ENCODE results near the gene COQ3. TPM values are rescaled to one million over a fixed set of nuclear protein-coding genes. Genes with fewer than 3 reads are reported as not detected.

COQ3 gene
- total RNA-seq, 1 experiment from 2014 or later: 10.9 TPM

GRCh38 chr6:99350573-99350972 lies 43.4 kb downstream of the COQ3 start:
- no peaks in the 10 kb centered on the region for H3K36me3 Mint-ChIP-seq (ENCODE audit: insufficient read depth in 1 of 3, low read depth in 3 of 3)
- H3K14ac ChIP-seq (ENCODE audit: insufficient read depth, low read length): no peak overlapping the region
- no peak overlapping the region for H3K9ac ChIP-seq (ENCODE audit: extremely low read depth, insufficient read length, low read length)
- H3K79me2 ChIP-seq (ENCODE audit: insufficient read depth, low read length): no peaks in the 10 kb centered on the region
- no peak overlapping the region for H3K4ac ChIP-seq (ENCODE audit: low read depth, low read length)
- H2BK12ac ChIP-seq (ENCODE audit: insufficient read length, low read depth, low read length): no peak overlapping the region
- TF ChIP-seq CTCF (conservative IDR thresholded peaks at IDR 0.05): no peak
- H3K27me3 Mint-ChIP-seq (ENCODE audit: low read depth): peaks cover 13% of the 10 kb centered on the region
- H3K4me1 ChIP-seq (ENCODE audit: insufficient read depth, low read length): no peaks in the 10 kb centered on the region
- no peaks in the 10 kb centered on the region for H4K20me1 ChIP-seq (ENCODE audit: control insufficient read depth, insufficient read depth, insufficient read length)
- H2BK20ac ChIP-seq (ENCODE audit: low read depth, low read length, poor library complexity, severe bottlenecking): no peak overlapping the region
- H3K9me3 Mint-ChIP-seq: no peaks in the 10 kb centered on the region
- H2AK5ac ChIP-seq (ENCODE audit: insufficient read length, low read length): no peak overlapping the region
- no CpG with 5 or more reads among the region's 10 CpGs for WGBS (ENCODE audit: extremely low coverage, insufficient read length, low lambda C conversion rate)
- no peaks in the 10 kb centered on the region for H3K79me1 ChIP-seq (ENCODE audit: insufficient read depth, low read depth, low read length, poor library complexity, severe bottlenecking)
- H3K23ac ChIP-seq (ENCODE audit: insufficient read length, low read depth, low read length): no peak overlapping the region
- H3K4me2 ChIP-seq (ENCODE audit: insufficient read depth, insufficient read length, low read length): peak overlapping the region; percentile 68
- no peak overlapping the region for H2BK5ac ChIP-seq (ENCODE audit: insufficient read length, low read length)
- H3K4me3 Mint-ChIP-seq: peak overlapping the region; percentile 81
- H4K5ac ChIP-seq (ENCODE audit: insufficient read length, low read depth, low read length): no peak overlapping the region
- peaks cover 8% of the 10 kb centered on the region for H3K23me2 ChIP-seq (ENCODE audit: insufficient read length, low read depth, low read length, poor library complexity, severe bottlenecking)
- no peak overlapping the region for H4K91ac ChIP-seq (ENCODE audit: insufficient read length, low read depth, low read length)
- no peak overlapping the region for H3K56ac ChIP-seq (ENCODE audit: insufficient read length, low read depth, low read length)
- no peak overlapping the region for H3T11ph ChIP-seq (ENCODE audit: low read length)
- H4K8ac ChIP-seq (replicated peaks; ENCODE audit: insufficient read length, low read depth, low read length): no peak overlapping the region
- no peaks in the 10 kb centered on the region for H3K27me3 ChIP-seq (ENCODE audit: insufficient read depth, low read length)
- H3K18ac ChIP-seq (ENCODE audit: insufficient read length, low read depth, low read length): no peak overlapping the region
- peak; percentile 31 for DNase-seq
- H2BK120ac ChIP-seq (ENCODE audit: low read depth, low read length, poor library complexity, severe bottlenecking): no peak overlapping the region
- no peak overlapping the region for H2AFZ ChIP-seq (ENCODE audit: low read length)
- H3K9me3 ChIP-seq (ENCODE audit: control insufficient read depth, low read depth, low read length): no peaks in the 10 kb centered on the region
- H3K4me1 Mint-ChIP-seq: peaks cover 27 to 28% of the 10 kb centered on the region in 2 experiments
- H2BK15ac ChIP-seq (ENCODE audit: low read depth, low read length): no peak overlapping the region
- H3K27ac Mint-ChIP-seq: no peak overlapping the region
- H3K27ac ChIP-seq (ENCODE audit: insufficient read length, low read depth, low read length): no peak overlapping the region

Measured in H9 (cell line).